ENCODE data around the gene PRPF40A.

The PRPF40A gene

DNA sequence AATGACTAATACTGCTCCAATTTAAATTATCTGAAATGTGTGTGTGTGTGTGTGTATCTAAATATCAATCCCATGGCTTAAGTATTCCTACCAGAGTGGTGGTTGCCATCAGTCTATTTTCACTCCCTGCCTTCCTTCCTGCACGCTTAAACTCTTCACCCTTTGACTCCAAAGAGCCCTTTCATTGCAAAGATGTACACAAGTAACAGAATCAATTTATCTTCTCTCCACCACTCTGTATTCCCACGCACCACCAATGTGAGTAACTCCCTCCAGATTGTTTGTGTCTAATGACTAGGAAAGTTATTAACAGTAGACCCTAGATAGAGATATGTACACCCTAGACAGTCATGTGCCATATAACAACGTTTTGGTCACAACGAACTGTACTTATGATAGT is 44.0 kb upstream of the PRPF40A start:
- TF ChIP-seq FOXP2 (optimal IDR thresholded peaks at IDR 0.05; ENCODE audit: borderline replicate concordance, extremely low read depth, extremely low read length, insufficient read depth): no peak
- TF ChIP-seq POLR2AphosphoS5 (IDR thresholded peaks at IDR 0.05; ENCODE audit: low read depth, low read length): no peak
- no peak for TF ChIP-seq TAF1 (IDR thresholded peaks at IDR 0.05; ENCODE audit: borderline replicate concordance, insufficient read depth, low read length)
- TF ChIP-seq, protein P1, sequence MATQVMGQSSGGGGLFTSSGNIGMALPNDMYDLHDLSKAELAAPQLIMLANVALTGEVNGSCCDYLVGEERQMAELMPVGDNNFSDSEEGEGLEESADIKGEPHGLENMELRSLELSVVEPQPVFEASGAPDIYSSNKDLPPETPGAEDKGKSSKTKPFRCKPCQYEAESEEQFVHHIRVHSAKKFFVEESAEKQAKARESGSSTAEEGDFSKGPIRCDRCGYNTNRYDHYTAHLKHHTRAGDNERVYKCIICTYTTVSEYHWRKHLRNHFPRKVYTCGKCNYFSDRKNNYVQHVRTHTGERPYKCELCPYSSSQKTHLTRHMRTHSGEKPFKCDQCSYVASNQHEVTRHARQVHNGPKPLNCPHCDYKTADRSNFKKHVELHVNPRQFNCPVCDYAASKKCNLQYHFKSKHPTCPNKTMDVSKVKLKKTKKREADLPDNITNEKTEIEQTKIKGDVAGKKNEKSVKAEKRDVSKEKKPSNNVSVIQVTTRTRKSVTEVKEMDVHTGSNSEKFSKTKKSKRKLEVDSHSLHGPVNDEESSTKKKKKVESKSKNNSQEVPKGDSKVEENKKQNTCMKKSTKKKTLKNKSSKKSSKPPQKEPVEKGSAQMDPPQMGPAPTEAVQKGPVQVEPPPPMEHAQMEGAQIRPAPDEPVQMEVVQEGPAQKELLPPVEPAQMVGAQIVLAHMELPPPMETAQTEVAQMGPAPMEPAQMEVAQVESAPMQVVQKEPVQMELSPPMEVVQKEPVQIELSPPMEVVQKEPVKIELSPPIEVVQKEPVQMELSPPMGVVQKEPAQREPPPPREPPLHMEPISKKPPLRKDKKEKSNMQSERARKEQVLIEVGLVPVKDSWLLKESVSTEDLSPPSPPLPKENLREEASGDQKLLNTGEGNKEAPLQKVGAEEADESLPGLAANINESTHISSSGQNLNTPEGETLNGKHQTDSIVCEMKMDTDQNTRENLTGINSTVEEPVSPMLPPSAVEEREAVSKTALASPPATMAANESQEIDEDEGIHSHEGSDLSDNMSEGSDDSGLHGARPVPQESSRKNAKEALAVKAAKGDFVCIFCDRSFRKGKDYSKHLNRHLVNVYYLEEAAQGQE (IDR thresholded peaks at IDR 0.05; ENCODE audit: insufficient read depth in 1 of 2, low read depth in 2 of 2, low read length in 2 of 2): no peak
- no peak for TF ChIP-seq SIN3A (IDR thresholded peaks at IDR 0.05; ENCODE audit: borderline replicate concordance, insufficient read depth, low read length)

DNA sequence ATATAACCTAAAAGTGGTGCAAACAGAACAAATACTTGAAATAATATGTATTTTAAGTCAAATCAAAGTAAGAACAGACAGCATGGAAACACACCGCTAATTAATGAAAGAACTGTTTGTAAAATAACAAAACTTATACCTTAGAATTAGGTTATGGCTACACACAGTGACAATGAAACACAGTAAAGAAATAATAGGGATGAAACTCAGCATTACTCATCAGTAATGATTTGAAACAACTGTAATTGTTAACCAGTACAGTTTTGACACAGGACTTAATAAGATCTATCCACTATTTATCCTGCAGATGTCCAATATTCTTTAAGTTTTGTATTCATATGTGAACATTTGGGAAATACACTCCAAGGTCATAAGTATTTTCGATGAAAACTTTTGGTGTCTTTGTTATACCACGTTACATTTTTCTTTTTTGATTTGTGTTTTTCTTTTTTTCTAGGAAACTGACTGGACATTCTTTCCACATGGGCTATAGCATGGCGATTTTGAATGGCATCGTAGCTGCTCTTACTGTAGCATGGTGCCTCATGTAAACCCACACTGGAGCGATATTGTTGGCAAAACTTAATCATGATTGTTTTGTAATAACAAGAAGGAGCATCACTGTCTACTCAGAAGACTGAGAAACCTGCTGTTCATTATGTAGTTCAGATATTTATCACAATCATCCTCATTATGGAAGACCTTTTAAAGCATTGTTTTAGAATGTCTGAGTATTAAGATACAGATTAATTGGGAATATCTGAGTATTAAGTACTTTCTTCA is 42.2 kb upstream of the PRPF40A start:
- TF ChIP-seq POLR2AphosphoS5 (IDR thresholded peaks at IDR 0.05; ENCODE audit: low read depth, low read length): no peak
- TF ChIP-seq, protein P1 (IDR thresholded peaks at IDR 0.05; ENCODE audit: insufficient read depth in 1 of 2, low read depth in 2 of 2, low read length in 2 of 2): no peak
- TF ChIP-seq SIN3A (IDR thresholded peaks at IDR 0.05; ENCODE audit: borderline replicate concordance, insufficient read depth, low read length): no peak
- no peak for TF ChIP-seq FOXP2 (optimal IDR thresholded peaks at IDR 0.05; ENCODE audit: borderline replicate concordance, extremely low read depth, extremely low read length, insufficient read depth)
- no peak for TF ChIP-seq TAF1 (IDR thresholded peaks at IDR 0.05; ENCODE audit: borderline replicate concordance, insufficient read depth, low read length)

DNA sequence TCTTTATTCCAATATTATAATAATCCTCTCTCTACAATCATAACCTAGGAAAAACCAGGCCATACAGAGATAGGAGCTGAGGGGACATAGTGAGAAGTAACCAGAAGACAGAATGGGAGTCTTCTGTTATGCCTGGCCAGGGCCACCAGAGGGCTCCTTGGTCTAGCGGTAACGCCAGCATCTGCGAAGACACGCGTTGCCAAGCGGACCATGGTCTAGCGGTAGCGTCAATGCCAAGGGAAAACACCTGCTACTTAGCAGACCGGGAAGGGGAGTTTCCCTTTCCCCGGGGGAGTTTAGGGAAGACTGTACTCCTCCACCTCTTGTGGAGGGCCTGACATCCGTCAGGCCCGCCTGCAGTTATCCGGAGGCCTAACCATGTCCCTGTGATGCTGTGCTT is 37.8 kb upstream of the PRPF40A start:
- TF ChIP-seq SIN3A (IDR thresholded peaks at IDR 0.05; ENCODE audit: borderline replicate concordance, insufficient read depth, low read length): no peak
- TF ChIP-seq FOXP2 (optimal IDR thresholded peaks at IDR 0.05; ENCODE audit: borderline replicate concordance, extremely low read depth, extremely low read length, insufficient read depth): no peak
- no peak for TF ChIP-seq POLR2AphosphoS5 (IDR thresholded peaks at IDR 0.05; ENCODE audit: low read depth, low read length)
- no peak for TF ChIP-seq TAF1 (IDR thresholded peaks at IDR 0.05; ENCODE audit: borderline replicate concordance, insufficient read depth, low read length)
- TF ChIP-seq, protein P1 (IDR thresholded peaks at IDR 0.05; ENCODE audit: insufficient read depth in 1 of 2, low read depth in 2 of 2, low read length in 2 of 2): no peak

GRCh38 chr2:152743002-152743401 is 25.7 kb upstream of the PRPF40A start:
- TF ChIP-seq POLR2AphosphoS5 (IDR thresholded peaks at IDR 0.05; ENCODE audit: low read depth, low read length) (no peak), TAF1 (IDR thresholded peaks at IDR 0.05; ENCODE audit: borderline replicate concordance, insufficient read depth, low read length) (no peak), SIN3A (IDR thresholded peaks at IDR 0.05; ENCODE audit: borderline replicate concordance, insufficient read depth, low read length) (no peak), FOXP2 (optimal IDR thresholded peaks at IDR 0.05; ENCODE audit: borderline replicate concordance, extremely low read depth, extremely low read length, insufficient read depth) (no peak)
- TF ChIP-seq, protein P1 (IDR thresholded peaks at IDR 0.05; ENCODE audit: insufficient read depth in 1 of 2, low read depth in 2 of 2, low read length in 2 of 2): no peak
